OCI-LY1 (cell line): ENCODE data around the gene TEC.
"Not testable (repeated sequence)": the region's sequence is repeated elsewhere in the genome, so short reads cannot be mapped to it uniquely, and the experiment has no call there.

Experiments
- H2AFZ ChIP-seq: fragments of 200-600 bp; sonication (generic), shearing (Covaris generic); 2 replicates; pipeline ENCODE4 v1.6.0; 2014; ENCODE audit warnings: antibody characterized with exemption, mild to moderate bottlenecking, low read length
- H3F3A ChIP-seq: fragments of 200-600 bp; sonication (generic), shearing (Covaris generic); 2 replicates; pipeline ENCODE4 v1.6.0; 2014; ENCODE audit warnings: mild to moderate bottlenecking, antibody characterized with exemption, low read length, moderate library complexity; ENCODE audit not compliant: insufficient read depth
- H3K27ac ChIP-seq: fragments of 200-600 bp; sonication (generic); 2 replicates; pipeline ENCODE4 v1.5.1; 2014; ENCODE audit warnings: low read length, mixed run types, mild to moderate bottlenecking, low read depth; ENCODE audit not compliant: poor library complexity, severe bottlenecking
- H3K27me3 ChIP-seq: fragments of 200-600 bp; sonication (generic); 2 replicates; pipeline ENCODE4 v1.6.0; 2014; ENCODE audit warnings: antibody characterized with exemption, mild to moderate bottlenecking, low read length, moderate library complexity; ENCODE audit not compliant: insufficient read depth
- H3K36me3 ChIP-seq: fragments of 200-600 bp; sonication (generic); 2 replicates; pipeline ENCODE4 v1.6.1; 2014; ENCODE audit warnings: mild to moderate bottlenecking, antibody characterized with exemption, low read length, moderate library complexity, mixed read lengths; ENCODE audit not compliant: insufficient read depth
- H3K4me1 ChIP-seq: fragments of 200-600 bp; sonication (generic); 2 replicates; pipeline ENCODE4 v1.5.1; 2014; ENCODE audit warnings: mild to moderate bottlenecking, low read length, moderate library complexity; ENCODE audit not compliant: insufficient read depth, severe bottlenecking
- H3K4me2 ChIP-seq: fragments of 200-600 bp; sonication (generic), shearing (Covaris generic); 2 replicates; pipeline ENCODE4 v1.6.1; 2014; ENCODE audit warnings: low read length
- H3K4me3 ChIP-seq: fragments of 200-600 bp; sonication (generic); 2 replicates; pipeline ENCODE4 v1.5.1; 2014; ENCODE audit warnings: low read length, low read depth, mild to moderate bottlenecking, mixed read lengths; ENCODE audit not compliant: poor library complexity, severe bottlenecking
- H3K79me2 ChIP-seq: fragments of 200-600 bp; shearing (Covaris generic); 2 replicates; pipeline ENCODE4 v1.6.1; 2016; ENCODE audit warnings: mixed run types, low read length, mixed read lengths; ENCODE audit not compliant: insufficient read depth
- H3K9ac ChIP-seq: fragments of 200-600 bp; sonication (generic), shearing (Covaris generic); 2 replicates; pipeline ENCODE4 v1.6.1; 2014; ENCODE audit warnings: mild to moderate bottlenecking, low read length, mixed read lengths
- H3K9me2 ChIP-seq: fragments of 200-600 bp; sonication (generic), shearing (Covaris generic); 2 replicates; pipeline ENCODE4 v1.6.1; 2014; ENCODE audit warnings: low read depth, mild to moderate bottlenecking, low read length, mixed read lengths
- H3K9me3 ChIP-seq: fragments of 200-600 bp; shearing (Covaris generic); 2 replicates; pipeline ENCODE4 v1.6.1; 2014; ENCODE audit warnings: low read length, mixed read lengths
- H4K20me1 ChIP-seq: fragments of 200-600 bp; sonication (generic), shearing (Covaris generic); 2 replicates; pipeline ENCODE4 v1.6.0; 2016; ENCODE audit warnings: mild to moderate bottlenecking, low read length; ENCODE audit not compliant: insufficient read depth
- CTCF ChIP-seq: fragments of 200-600 bp; sonication (generic), shearing (Covaris generic); IDR thresholded peaks from 2 replicates; pipeline ENCODE4 v1.5.1; 2017; ENCODE audit warnings: mild to moderate bottlenecking, antibody characterized with exemption, low read length, moderate library complexity, mixed read lengths
- EZH2 ChIP-seq: fragments of 200-600 bp; sonication (generic), shearing (Covaris generic); IDR thresholded peaks from 2 replicates; pipeline ENCODE4 v1.8.0; 2017; ENCODE audit warnings: borderline replicate concordance, mixed run types, mild to moderate bottlenecking, antibody characterized with exemption, low read length, moderate library complexity, mixed read lengths

TEC gene

GRCh38 chr4:48222491-48222890 lies 47.1 kb downstream of the TEC start:
- Histone ChIP-seq H3K9ac (no peak overlapping the region), H3K27me3 (no peaks in the 10 kb centered on the region), H3K9me2 (no peaks in the 10 kb centered on the region), H3K79me2 (no peaks in the 10 kb centered on the region), H4K20me1 (no peaks in the 10 kb centered on the region), H3K4me3 (no peak overlapping the region), H3K27ac (no peak overlapping the region), H2AFZ (no peak overlapping the region), H3K36me3 (peaks cover 14% of the 10 kb centered on the region), H3K4me2 (no peak overlapping the region), H3F3A (no peaks in the 10 kb centered on the region), H3K9me3 (no peaks in the 10 kb centered on the region), H3K4me1 (peaks cover 17% of the 10 kb centered on the region)
- TF ChIP-seq EZH2 (no peak), CTCF (no peak)

GRCh38 chr4:48219430-48219829 lies 50.2 kb downstream of the TEC start:
- H3K9ac ChIP-seq, H3K79me2 ChIP-seq, H3K4me2 ChIP-seq, H4K20me1 ChIP-seq, H2AFZ ChIP-seq, H3K4me3 ChIP-seq, H3K4me1 ChIP-seq, H3K27ac ChIP-seq, H3K9me2 ChIP-seq, H3K9me3 ChIP-seq, H3F3A ChIP-seq, H3K27me3 ChIP-seq: not testable (repeated sequence)
- H3K36me3 ChIP-seq = peaks cover 14% of the 10 kb centered on the region

GRCh38 chr4:48216563-48216962 lies 53.1 kb downstream of the TEC start:
- no peaks in the 10 kb centered on the region for H3F3A ChIP-seq
- peaks cover 24% of the 10 kb centered on the region for H3K4me1 ChIP-seq
- H3K36me3 ChIP-seq = peaks cover 4% of the 10 kb centered on the region; the same call in 1 of the 2 replicates
- no peak overlapping the region for H3K27ac ChIP-seq
- H3K27me3 ChIP-seq = no peaks in the 10 kb centered on the region
- no peak overlapping the region for H3K4me3 ChIP-seq
- H3K9me3 ChIP-seq = no peaks in the 10 kb centered on the region
- H3K79me2 ChIP-seq = no peaks in the 10 kb centered on the region
- H3K9ac ChIP-seq = no peak overlapping the region
- H4K20me1 ChIP-seq = no peaks in the 10 kb centered on the region
- H3K4me2 ChIP-seq = no peak overlapping the region
- no peak for TF ChIP-seq EZH2
- no peak for TF ChIP-seq CTCF
- H3K9me2 ChIP-seq = no peaks in the 10 kb centered on the region
- H2AFZ ChIP-seq = no peak overlapping the region

- Histone ChIP-seq H3K9me3 (no peaks in the 10 kb centered on the region), H3K4me3 (no peak overlapping the region), H3K27me3 (no peaks in the 10 kb centered on the region), H3K27ac (no peak overlapping the region), H4K20me1 (no peaks in the 10 kb centered on the region), H3K9me2 (no peaks in the 10 kb centered on the region), H3K79me2 (no peaks in the 10 kb centered on the region), H3K9ac (no peak overlapping the region), H3K4me2 (no peak overlapping the region), H2AFZ (no peak overlapping the region), H3F3A (no peaks in the 10 kb centered on the region), H3K36me3 (peaks cover 3% of the 10 kb centered on the region; the same call in 1 of the 2 replicates), H3K4me1 (peaks cover 30% of the 10 kb centered on the region)
- TF ChIP-seq CTCF (no peak), EZH2 (no peak)
Observed at GRCh38 chr4:48215977-48216376, 53.7 kb downstream of the TEC start.
